Measurements from ENCODE around the gene NUDT7. TPM values are rescaled to one million over a fixed set of nuclear protein-coding genes. Genes with fewer than 3 reads are reported as not detected.

NUDT7 gene
- total and polyA plus RNA-seq, 2 experiments from 2014 or later: 5.6 to 14.3 TPM

DNA sequence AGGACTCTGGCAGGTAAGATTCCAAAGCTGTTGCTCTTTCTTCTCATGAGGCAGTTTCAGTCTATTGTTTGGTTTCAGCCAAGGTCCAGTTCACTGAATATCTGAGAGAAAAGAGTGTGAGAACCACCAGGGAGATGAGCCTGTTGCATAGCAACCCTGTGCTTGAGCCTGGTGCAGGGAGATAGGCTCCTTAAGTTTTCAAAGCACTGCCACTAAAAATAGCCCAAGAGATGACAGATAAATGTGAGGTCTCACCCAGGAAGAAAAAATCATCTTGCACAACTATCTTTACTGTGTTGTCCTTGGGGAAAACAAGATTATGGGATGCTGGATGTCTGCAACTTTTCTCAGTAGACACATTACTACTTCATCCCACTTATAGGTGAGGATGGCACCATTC lies 26.2 kb upstream of the NUDT7 start:
- H3K36me3 Mint-ChIP-seq (ENCODE audit: low read depth): no peaks in the 10 kb centered on the region
- no peaks in the 10 kb centered on the region for H3K9me3 Mint-ChIP-seq
- Histone ChIP-seq H4K20me1 (replicated peaks; ENCODE audit: insufficient read depth) (no peaks in the 10 kb centered on the region), H3K4me1 (ENCODE audit: insufficient read depth) (no peaks in the 10 kb centered on the region), H2AFZ (no peak overlapping the region), H3K27ac (ENCODE audit: low read depth) (no peak overlapping the region), H3F3A (replicated peaks; ENCODE audit: low read depth) (no peaks in the 10 kb centered on the region), H3K27me3 (ENCODE audit: insufficient read depth) (no peaks in the 10 kb centered on the region), H3K9me2 (ENCODE audit: insufficient read depth) (no peaks in the 10 kb centered on the region), H3K4me2 (no peak overlapping the region), H3K4me3 (no peak overlapping the region), H3K36me3 (ENCODE audit: insufficient read depth) (no peaks in the 10 kb centered on the region), H3K79me2 (replicated peaks; ENCODE audit: insufficient read depth) (no peaks in the 10 kb centered on the region)
- 0 out of 3 replicates have a peak, but pooled peaks cover 3% of the 10 kb centered on the region for H3K4me1 Mint-ChIP-seq
- no peak overlapping the region for H3K4me3 Mint-ChIP-seq
- DNase-seq (ENCODE audit: low spot score) (no peak), ATAC-seq (no peak)
- H3K27me3 Mint-ChIP-seq (ENCODE audit: insufficient read depth, low read depth, poor library complexity): peaks cover 2% of the 10 kb centered on the region
- TF ChIP-seq, protein P1, sequence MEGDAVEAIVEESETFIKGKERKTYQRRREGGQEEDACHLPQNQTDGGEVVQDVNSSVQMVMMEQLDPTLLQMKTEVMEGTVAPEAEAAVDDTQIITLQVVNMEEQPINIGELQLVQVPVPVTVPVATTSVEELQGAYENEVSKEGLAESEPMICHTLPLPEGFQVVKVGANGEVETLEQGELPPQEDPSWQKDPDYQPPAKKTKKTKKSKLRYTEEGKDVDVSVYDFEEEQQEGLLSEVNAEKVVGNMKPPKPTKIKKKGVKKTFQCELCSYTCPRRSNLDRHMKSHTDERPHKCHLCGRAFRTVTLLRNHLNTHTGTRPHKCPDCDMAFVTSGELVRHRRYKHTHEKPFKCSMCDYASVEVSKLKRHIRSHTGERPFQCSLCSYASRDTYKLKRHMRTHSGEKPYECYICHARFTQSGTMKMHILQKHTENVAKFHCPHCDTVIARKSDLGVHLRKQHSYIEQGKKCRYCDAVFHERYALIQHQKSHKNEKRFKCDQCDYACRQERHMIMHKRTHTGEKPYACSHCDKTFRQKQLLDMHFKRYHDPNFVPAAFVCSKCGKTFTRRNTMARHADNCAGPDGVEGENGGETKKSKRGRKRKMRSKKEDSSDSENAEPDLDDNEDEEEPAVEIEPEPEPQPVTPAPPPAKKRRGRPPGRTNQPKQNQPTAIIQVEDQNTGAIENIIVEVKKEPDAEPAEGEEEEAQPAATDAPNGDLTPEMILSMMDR (conservative IDR thresholded peaks at IDR 0.05; ENCODE audit: low read depth in 2 of 2): no peak
- TF ChIP-seq POLR2AphosphoS5 (IDR thresholded peaks at IDR 0.05; ENCODE audit: low read depth): no peak
- no peak for TF ChIP-seq EZH2 (IDR thresholded peaks at IDR 0.05; ENCODE audit: low read depth, unreplicated experiment)
- no peak for TF ChIP-seq EZH2phosphoT487 (IDR thresholded peaks at IDR 0.05; ENCODE audit: unreplicated experiment)
- TF ChIP-seq ZNF462 (CRISPR knock-in tag; IDR thresholded peaks at IDR 0.05): no peak
- H3K27ac Mint-ChIP-seq: no peak overlapping the region
